H4 (cell line): Measurements from ENCODE around the gene UBXN10. TPM values are rescaled to one million over a fixed set of nuclear protein-coding genes. Genes with fewer than 3 reads are reported as not detected.

ENCODE experiments used
- DNase-seq: peaks from one replicate; pipeline ENCODE4 v3.0.0-alpha.2; 2015; ENCODE audit warnings: low spot score
- total RNA-seq: library from RNA; depleted of rRNA; stranded (reverse); fragments of >200 nt; shearing (Covaris generic); gene quantifications from 2 replicates; pipeline ENCODE4 v1.2.3, GENCODE V29; 2014

Gene UBXN10
- total RNA-seq, 1 experiment from 2014 or later, result not detected

DNA sequence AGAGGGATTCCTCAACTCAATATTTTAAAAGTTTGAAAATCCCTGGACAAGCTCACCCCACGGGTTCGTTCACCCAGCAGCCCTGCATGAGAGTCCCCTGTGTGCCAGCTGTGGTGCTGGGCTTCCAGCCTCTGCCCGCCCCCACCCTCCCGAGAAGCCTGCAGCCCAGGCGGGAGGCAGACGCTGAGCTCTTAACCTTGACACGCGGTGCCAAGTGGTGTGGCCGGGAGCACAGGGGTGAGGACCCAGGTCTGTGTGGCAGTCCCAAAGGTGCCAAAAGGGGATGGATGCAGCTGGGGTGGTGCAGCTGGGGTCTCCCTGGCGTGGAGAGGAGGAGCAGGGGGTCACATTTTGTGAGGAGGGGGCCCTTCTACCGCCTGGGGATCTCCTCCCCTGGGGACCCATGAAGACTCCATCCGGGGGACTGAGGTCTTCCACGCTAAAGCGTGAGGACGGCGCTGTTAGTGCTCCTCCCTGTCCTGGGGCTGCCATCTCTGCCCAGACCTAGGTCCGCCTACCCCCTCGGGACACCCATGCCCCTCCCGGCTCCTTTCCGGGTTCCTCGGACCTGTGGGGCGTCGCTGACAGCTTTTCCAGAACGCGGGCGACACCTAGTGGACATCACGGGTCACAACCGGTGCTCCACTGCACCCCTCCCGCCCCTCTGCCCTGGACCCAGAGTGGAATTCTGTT is 33.8 kb upstream of the UBXN10 start:
- DNase-seq, result peak; percentile 72

DNA sequence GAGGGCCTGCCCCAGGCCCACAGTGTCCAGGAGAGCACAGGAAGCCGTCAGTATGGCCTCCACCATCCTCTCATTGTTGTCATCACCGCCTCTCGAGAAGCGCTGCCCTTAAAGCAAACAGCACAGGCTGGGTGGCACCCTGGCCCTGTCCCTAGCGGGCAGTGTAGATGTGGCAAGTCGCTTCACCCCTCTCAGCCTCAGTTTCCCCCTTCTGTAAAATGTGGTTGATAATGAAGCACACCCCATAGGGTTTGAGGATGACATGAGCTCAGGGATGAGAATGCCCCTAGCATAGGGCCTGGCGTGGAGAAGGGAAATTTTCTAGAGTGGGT is 33.3 kb upstream of the UBXN10 start:
- DNase-seq, result no peak

DNA sequence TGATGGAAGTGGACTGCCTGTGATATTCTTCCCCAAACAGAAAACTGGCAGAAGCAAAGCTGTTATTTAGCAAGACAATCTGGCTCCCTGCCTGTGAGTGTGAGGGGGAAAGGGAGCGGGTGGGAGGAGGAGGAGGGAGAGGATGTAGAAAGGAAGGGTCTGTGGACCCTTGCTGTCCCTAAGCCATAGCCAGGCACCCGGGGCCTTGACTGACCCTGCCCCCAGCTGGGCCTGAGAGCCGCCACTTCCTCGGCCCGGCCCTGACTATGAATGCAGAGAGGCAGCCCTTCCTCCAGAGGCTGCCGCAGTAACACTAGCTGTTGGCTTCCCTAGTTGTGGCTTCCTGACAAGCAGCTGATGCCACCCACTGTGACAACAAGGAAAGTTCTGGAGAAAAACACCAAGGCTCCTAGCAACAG is 32.9 kb upstream of the UBXN10 start:
- no peak for DNase-seq

DNA sequence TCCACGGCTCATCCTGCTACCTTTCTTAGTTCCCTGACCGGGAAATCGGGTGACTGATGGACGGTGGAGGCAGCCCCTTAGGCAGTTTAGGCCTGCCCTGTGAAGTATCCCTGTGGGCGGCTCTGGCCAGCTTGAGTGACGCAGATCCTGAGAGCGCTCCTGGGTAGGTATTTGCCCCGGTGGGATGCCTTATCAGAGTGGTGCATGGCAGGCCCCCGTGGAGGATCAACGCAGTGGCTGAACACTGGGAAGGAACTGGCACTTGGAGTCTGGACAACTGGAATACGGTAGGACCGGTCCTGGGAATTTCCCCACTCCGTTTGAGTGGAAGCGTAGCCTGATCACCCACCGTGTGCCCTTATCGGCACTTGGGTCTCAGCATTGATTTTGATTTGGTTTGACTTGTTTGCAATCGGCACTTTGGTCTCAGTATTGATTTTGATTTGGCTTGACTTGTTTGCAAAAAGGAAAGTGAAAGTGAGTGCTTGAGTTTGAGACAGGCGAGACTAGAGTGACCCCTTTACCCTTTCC is 31.5 kb upstream of the UBXN10 start:
- DNase-seq, result no peak

DNA sequence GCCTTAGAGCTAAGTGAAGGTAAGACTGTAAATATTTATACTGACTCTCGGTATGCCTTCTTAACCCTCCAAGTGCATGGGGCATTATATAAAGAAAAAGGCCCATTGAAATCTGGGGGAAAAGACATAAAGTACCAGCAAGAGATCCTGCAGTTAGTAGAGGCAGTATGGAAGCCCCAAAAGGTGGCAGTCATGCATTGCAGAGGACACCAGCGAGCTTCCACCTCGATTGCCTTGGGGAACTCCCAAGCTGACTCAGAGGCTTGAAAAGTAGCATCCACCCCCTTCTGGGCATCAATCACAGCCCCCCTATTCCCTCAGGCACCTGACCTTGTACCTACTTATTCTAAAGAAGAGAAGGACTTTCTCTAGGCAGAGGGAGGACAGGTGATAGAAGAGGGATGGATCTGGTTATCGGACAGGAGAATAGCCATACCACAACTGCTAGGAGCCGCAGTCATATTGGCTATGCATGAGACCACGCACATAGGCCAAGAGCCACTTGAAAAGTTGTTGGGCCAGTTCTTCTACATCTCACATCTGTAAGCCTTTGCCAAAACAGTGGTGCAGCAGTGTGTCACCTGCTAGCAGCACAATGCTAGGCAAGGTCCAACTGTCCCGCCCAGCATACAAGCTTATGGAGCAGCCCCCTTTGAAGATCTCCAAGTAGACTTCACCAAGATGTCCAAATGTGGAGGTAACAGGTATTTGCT is 27.4 kb upstream of the UBXN10 start:
- no peak for DNase-seq

DNA sequence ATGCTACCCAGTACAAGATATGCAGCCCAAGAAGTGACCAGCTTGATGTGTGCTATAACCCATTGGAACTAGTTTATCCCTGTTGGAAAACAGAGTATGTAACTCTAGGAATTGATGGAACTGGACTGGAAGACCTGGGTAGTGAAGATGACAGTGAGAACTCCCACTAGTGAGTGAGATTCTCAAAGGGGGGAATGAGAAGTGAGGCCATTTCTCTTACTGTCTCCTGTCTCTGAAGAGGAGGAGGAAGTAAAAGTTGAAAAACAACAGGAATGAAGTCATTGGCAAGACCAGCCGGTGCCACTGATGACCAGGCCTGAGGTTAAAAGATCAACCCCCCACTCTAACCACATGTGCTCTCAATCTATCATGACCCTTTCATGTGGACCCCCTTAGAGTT is 25.9 kb upstream of the UBXN10 start:
- DNase-seq, result no peak

DNA sequence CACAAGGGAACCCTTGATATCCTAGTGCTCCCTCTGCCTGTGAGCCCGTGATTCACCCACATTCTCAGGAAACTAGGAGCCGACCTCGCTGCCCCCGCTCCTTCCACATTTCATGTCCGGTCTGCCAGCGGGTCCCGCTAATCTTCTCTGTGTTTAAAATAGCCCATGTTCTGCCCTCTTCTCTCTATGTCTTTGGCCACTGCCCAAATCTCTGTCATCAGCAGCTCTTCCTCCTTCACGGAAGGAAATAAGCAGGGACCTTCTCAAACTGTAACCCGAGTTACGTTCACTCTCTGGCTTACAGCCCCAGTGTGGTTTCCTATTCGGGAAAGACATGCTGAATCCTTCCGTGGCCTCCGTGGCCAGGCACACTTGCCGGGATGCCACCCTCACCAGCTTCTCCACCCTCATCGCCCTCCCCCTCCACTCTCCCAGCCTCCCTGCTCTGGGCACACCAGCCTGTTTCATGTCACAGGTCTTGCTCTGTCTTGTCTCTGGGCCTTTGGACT is 21.1 kb upstream of the UBXN10 start:
- no peak for DNase-seq

DNA sequence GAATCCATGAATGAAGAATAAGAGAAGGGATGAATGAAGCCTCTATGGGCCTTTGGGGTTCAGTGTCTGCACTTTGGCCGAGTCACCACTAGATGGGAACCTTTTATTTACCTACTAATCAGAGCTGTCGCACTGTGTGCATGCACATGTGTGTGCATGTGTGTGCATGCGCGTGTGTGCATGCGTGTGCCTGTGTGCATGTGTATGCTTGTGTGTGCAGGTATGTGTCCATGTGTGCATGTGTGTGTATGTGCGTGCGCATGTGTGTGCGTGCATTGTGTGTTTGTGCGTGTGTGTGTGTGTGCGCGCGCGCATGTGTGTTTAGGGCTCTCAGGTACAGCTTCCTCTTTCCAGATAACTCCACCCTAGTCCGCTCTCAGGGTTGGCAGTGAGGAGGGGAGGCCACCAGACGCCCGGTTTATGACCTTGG is 20.4 kb upstream of the UBXN10 start:
- DNase-seq, result no peak

DNA sequence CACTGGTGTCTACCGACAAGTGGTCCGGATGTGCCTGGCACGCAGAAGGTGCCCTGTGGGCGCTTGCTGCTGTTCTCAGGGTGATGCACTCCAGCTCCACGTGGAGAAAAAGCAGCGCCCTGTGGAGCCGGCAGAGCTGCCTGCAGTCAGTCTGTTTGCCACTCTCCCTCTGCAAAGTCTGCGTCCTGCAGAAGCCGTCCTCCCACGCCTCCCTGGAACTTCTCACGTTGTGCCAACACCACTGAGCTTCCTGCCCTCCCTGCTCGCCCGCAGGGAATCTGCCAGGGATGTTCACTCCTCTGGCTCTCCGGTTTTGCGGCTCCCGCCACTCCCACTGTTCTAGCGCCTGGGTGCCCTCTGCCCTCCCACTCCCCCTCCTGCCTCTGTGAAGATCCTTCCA is 19.8 kb upstream of the UBXN10 start:
- no peak for DNase-seq

DNA sequence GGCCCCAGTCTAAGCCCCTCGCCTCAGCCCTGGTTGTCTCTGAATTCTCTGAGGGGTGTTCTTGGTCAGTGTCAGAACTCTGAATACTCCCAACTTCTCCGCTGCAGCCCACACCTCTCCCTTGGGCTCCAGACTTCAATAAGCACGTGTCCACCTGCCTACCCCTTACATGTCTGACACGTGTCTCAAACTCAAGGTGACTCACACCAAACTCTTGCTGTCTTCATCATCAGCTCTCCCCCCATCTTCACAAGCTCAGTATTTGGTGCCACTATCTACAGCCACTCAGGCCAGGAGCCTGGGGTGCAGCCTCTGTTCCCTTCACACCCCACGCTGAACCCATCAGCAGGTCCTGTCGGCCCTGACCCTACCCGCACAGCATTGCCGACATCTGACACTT is 18.8 kb upstream of the UBXN10 start:
- DNase-seq, result no peak

DNA sequence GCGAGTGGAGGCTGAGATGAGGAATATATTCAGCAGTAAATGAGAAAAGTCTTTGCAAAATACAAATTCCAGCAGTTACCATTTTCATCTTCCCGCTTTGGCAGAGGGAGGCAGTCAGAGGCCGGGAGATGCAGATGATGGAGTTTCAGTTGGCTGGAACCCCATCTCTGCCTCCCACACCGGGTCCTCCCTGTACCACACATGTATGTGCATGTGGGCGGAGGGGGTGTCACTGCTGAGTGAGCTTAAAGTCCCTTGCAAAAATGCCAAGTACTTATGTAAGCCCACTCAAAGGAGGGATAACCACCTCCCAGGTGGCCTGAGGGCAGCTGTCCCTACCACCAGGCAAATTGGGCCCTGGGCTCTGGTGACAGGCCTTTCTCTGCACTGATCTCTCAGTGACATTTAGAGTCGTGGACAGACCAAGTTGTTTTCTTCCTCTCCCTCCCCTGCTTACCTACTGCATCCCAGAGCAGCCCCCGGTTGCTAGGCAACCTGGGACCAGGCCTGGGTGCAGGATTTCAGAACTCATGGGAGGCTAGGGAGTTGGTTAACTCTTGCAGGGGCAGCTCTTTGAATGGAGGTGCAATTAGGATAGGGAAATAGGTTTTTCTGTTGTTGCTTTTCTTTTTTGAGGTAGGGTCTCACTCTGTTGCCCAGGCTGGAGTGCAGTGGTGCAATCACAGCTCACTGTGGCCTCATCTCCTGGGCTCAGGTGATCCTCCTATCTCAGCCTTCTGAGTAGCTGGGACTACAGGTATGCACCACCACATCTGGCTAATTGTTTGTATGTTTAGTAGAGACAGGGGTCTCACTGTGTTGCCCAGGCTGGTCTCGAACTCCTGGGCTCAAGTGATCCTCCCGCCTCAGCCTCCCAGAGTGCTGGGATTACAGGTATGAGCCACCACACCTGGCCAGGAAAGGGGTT is 17.1 kb upstream of the UBXN10 start:
- no peak for DNase-seq

DNA sequence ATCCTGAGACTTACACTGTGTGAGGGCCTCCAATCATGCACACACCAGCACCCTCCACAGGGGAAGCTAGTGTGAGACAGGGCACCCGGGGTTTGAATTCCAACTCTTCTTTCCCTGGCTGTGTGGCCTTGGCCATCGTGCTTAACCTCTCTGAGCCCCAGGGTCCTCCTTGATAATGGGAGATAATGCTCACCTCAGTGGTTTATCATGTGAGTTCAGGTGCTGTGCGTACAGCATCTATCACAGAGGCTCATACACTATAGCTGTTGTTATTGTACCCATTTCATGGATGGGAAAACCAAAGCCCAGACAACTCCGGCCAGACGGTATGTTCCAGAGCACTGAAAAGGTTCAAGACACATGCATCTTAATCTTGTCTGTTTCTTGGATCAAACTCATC is 16.0 kb upstream of the UBXN10 start:
- DNase-seq, result no peak

DNA sequence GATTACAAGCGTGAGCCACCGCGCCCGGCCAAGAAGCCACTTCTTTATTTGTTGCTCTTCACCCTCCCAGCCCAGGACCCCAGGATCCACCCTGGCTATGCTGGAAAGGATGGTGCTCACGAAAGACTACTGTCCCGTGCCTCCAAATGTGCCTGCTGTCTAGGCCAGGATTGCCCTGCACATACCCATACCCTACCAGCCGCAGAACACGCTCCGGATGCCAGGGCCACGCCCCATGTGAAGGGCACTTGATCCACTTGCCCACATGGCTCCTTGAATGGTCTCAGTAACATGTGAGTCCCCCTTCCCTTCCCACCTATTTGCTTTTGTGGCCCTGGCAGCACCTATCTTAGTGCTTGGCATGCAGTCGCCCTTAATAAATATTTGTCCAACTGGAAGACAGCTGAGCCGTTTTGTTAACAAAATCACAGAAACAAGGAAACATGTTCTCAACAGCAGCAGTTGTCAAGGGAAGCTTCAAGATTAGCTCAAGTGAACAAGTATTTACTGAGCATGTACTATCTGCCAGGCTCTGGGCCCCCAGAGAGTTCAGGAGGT is 13.8 kb upstream of the UBXN10 start:
- no peak for DNase-seq

DNA sequence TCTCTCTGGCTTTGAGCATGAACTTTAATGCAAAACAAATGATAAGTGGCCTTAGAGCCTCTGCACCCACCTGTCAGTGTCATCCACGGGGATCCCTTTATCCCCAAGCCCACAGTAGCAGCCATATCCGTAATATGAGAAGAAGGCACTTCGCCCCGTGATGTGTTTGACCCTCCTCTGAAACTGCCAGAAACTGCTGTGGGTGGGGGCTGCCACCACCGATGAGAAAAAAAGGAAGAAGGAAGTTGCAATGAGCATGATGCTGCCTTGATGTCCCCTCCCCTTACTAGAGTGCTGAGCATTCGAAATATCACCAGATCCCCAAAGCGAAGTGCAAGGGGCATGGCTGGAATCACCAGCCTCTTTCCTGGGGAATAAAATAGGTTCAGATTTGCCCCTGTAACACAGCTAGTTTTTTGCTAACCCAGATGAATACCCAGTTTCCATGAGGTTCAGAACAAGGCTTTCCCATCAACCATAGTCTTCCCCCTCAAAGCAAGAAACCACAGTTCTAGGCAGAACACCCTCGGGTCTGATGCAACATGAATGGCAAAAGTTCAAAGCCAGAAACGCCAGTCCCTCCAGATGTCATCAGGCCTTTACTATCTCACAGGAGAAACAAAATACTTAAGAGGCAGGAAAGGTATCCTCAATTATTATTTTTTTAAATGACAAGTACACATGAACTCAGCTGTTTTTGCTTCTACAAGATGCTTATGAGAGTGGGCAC is 10.8 kb upstream of the UBXN10 start:
- no peak for DNase-seq

DNA sequence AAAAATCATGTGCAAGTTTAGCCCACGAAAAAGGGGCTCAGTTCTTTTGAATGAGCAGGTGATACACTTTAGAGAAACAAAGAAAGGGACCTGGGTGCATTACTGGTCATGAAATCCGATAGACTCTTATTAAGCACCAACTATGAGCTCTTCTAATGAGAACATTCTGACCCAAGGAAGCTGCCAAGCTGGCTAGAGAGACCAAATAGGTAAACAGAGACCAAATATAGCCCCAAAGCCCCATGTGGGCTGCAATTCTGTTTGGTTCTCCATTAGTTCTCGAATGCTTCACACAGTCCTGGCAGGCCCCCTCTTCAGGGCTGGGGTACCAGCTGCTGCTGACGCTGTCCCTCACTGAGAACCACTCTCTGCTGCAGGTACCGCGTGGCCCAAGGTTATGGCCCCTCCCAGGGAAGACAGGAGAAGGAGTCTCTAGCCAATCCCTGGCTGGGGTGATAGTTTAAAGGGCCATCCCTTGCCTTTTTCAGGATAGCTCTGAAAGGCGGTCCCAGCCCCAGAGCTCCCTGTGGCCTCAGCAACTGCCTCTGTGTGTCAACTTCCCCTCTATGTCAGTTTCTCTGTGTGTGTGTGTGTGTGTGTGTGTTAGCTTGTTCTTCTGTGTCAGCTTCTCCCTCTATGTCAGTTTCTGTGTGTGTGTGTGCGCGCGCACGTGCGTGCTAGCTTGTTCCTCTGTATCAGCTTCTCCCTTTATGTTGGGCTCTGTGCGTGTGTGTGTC is 7.1 kb upstream of the UBXN10 start:
- no peak for DNase-seq

DNA sequence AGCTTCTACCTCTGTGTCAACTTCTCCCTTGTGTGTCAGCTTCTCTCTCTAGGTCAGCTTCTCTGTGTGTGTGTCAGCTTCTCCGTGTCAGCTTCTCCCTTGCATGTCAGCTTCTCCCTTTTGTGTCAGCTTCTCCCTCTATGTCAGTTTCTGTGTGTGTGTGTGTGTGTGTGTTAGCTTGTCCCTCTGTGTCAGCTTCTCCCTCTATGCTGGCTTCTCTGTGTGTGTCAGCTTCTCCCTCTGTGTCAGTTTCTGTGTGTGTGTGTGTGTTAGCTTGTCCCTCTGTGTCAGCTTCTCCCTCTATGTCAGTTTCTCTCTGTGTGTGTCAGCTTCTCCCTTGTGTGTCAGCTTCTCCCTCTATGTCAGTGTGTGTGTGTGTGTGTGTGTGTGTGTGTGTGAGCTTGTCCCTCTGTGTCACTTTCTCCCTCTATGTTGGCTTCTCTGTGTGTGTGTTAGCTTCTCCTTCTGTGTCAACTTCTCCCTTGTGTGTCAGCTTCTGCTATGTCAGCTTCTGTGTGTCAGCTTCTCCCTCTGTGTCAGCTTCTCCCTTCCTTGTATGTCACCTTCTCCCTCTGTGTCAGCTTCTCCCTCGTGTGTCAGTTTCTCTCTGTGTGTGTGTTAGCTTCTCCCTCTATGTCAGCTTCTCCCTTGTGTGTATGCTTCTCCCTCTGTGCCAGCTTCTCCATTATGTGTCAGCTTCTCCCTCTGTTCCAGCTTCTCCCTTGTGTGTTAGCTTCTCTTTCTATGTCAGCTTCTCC is 6.3 kb upstream of the UBXN10 start:
- no peak for DNase-seq

DNA sequence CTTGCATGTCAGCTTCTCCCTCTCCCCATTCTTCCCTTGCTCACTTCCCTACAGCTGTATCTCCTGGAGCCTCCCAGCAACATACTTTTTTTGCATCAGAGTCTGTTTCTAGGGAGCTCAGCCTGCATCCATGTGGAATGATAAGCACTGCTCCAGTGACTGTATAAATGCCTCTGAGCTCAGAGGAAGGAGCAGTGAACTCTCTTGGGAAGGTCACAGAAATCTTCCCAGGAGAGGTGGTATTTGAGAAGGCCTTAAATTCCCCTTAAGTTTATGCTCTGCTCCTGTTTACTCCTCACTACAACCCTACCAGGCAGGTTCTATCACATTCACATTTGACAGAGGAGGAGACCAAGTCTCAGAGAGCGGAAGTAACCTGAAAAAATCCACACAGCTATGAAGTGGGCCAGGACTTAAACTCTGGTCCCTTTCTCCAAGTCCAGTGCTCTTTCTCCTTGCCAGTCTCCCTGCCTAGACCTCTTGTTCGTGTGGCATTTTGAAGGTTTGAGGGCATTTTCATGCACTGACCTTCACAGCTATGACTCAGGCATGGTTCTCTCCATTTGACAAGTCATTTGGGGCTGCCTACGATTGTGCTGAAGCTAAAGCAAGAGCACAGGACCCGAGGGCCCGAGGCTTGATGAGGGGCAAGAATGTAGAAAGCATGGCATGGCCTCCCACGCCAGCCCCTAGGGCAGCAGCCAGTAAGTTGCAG is 5.6 kb upstream of the UBXN10 start:
- no peak for DNase-seq

DNA sequence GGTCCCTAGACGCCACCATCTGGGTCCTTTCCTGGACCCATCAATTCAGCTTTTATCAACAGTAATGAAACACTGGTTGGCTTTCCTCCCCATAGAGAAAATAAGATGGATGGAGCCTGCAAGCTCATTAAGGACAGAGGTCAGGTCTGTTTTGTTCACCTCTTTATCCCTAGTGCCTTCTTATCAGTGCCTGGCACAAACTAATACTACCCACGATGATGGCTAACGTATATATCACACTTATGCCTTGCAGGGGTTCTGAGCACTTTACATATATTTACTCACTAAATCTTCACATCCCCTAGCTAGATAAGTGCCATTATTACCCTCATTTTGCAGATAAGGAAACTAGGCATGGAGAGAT is 5.1 kb upstream of the UBXN10 start:
- no peak for DNase-seq

DNA sequence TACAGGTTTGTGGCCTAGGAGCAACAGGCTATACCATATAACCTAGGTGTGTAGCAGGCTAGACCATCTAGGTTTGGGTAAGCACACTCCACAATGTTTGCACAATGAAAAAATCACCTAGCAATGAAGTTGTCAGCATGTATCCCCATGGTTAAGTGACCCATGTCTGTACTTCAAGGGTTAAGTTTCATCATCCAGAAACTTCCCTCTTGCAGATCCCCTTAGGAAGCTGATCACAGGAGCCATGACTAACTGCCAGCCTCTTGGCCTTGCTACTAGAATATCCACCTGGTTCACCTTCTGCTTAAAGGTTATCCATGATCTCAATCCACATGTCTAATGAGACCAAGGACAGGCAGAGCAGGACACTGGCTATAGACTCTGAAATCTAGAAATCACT is 3.5 kb upstream of the UBXN10 start:
- DNase-seq, result no peak
